Gastrocnemius medialis (tissue), 4 donors: ENCODE measurements around the gene LAMC3. TPM values are rescaled to one million over a fixed set of nuclear protein-coding genes. Genes with fewer than 3 reads are reported as not detected.

Experiments
- ATAC-seq, 2 donors: fragments of 150-250 bp; one replicate each; pipeline ENCODE4 v1.9.1; 2016
- DNase-seq, 2 donors: peaks; one replicate each; pipeline ENCODE4 v3.0.0-alpha.2; 2019
- H3K27ac ChIP-seq, 4 donors: fragments of 200-600 bp; sonication (generic); 1 replicate in 1 of 4; 2 replicates in 3 of 4; pipeline ENCODE4 v1.5.1; 2016 to 2018; ENCODE audit warnings: mild to moderate bottlenecking in 2 of 4, moderate library complexity in 1 of 4
- H3K27me3 ChIP-seq, 3 donors: fragments of 200-600 bp; sonication (generic) in 2 of 3; 1 replicate in 1 of 3; 2 replicates in 2 of 3; pipeline versions ENCODE4 v1.5.1 to v1.6.0; 2016 to 2019; ENCODE audit warnings: mild to moderate bottlenecking in 1 of 3, moderate library complexity in 1 of 3
- H3K36me3 ChIP-seq, 2 donors: fragments of 200-600 bp; sonication (generic) in 1 of 2; one replicate each; pipeline ENCODE4 v1.5.1; 2017 to 2018
- H3K4me1 ChIP-seq, 2 donors: fragments of 200-600 bp; sonication (generic) in 1 of 2; one replicate each; pipeline ENCODE4 v1.5.1; 2016 to 2017; ENCODE audit warnings: mild to moderate bottlenecking in 2 of 2
- H3K4me3 ChIP-seq, 4 donors: fragments of 200-600 bp; sonication (generic) in 3 of 4; 1 replicate in 1 of 4; 2 replicates in 3 of 4; pipeline ENCODE4 v1.5.1; 2016 to 2019; ENCODE audit warnings: mild to moderate bottlenecking in 2 of 4
- H3K9me3 ChIP-seq, 3 donors: fragments of 200-600 bp; sonication (generic) in 2 of 3; 1 replicate in 1 of 3; 2 replicates in 2 of 3; pipeline ENCODE4 v1.5.1; 2016 to 2019
- CTCF ChIP-seq, 5 experiments: fragments of 450-650 bp in 3 of 5; fragments of 200-600 bp in 2 of 5; sonication (generic) in 2 of 5; IDR thresholded peaks in 4 of 5; conservative IDR thresholded peaks in 1 of 5; 1 replicate in 4 of 5; 2 replicates in 1 of 5; pipeline ENCODE4 v1.5.1; 2016 to 2019; ENCODE audit warnings: antibody characterized with exemption in 5 of 5, mild to moderate bottlenecking in 3 of 5, moderate library complexity in 3 of 5
- POLR2A ChIP-seq, 2 donors: fragments of 450-650 bp; IDR thresholded peaks; one replicate each; pipeline ENCODE4 v1.6.1; 2017; ENCODE audit warnings: antibody characterized with exemption in 2 of 2, mild to moderate bottlenecking in 2 of 2, moderate library complexity in 2 of 2
- in situ Hi-C, 4 donors: fragments of 200-750 bp; cut with MboI; loops; one replicate each; pipeline versions ENCODE4 v1.15.0 to v1.8.0; 2017; ENCODE audit warnings: low sequenced_read_pairs in 4 of 4
- intact Hi-C: fragments of 100-400 bp; cut with DNase I; formaldehyde crosslinking; loops from one replicate; pipeline ENCODE4 v1.15.1; 2023; ENCODE audit warnings: low total_unique reads
- total RNA-seq, 4 donors: library from RNA; depleted of rRNA; stranded (reverse); fragments of >200 nt; gene quantifications; one replicate each; pipeline versions ENCODE4 v1.1.0 to v1.2.3, GENCODE V29; 2016

The LAMC3 gene
- total RNA-seq, 4 donors from 2014 or later: 0.07 to 1.5 (median 0.72) TPM

- DNase-seq: no peak
- H3K27ac ChIP-seq: no peak overlapping the region
- in situ Hi-C loops (no loop called here), intact Hi-C loops (no loop called here)
- no peaks in the 10 kb centered on the region for H3K36me3 ChIP-seq
- no peaks in the 10 kb centered on the region for H3K4me1 ChIP-seq
- no peak overlapping the region for H3K4me3 ChIP-seq
- peaks cover 17 to 24% (median 18%) of the 10 kb centered on the region in 3 donors for H3K27me3 ChIP-seq
- no peaks in the 10 kb centered on the region for H3K9me3 ChIP-seq
- no peak for TF ChIP-seq POLR2A (IDR thresholded peaks at IDR 0.05)
- no peak for TF ChIP-seq CTCF (IDR thresholded peaks at IDR 0.05 in 4 of 5, conservative IDR thresholded peaks at IDR 0.05 in 1 of 5)
- ATAC-seq: no peak
These were observed 38.9 kb upstream of the LAMC3 start for GRCh38 chr9:130970052-130970451.

- H3K9me3 ChIP-seq: no peaks in the 10 kb centered on the region
- ATAC-seq: no peak
These were observed 38.1 kb upstream of the LAMC3 start for GRCh38 chr9:130970855-130971254.

GRCh38 chr9:130971294-130971849, 37.6 kb upstream of the LAMC3 start:
- Histone ChIP-seq H3K36me3 (no peaks in the 10 kb centered on the region), H3K4me3 (no peak overlapping the region), H3K9me3 (no peaks in the 10 kb centered on the region), H3K4me1 (no peaks in the 10 kb centered on the region), H3K27ac (no peak overlapping the region), H3K27me3 (peaks cover 17 to 24% (median 18%) of the 10 kb centered on the region in 3 donors)
- TF ChIP-seq CTCF (IDR thresholded peaks at IDR 0.05 in 4 of 5, conservative IDR thresholded peaks at IDR 0.05 in 1 of 5): no peak
- no peak for TF ChIP-seq POLR2A (IDR thresholded peaks at IDR 0.05)
- intact Hi-C loops: no loop called here
- in situ Hi-C loops: no loop called here
- DNase-seq: no peak
- no peak for ATAC-seq

More at GRCh38 chr9:130970855-130971254, 38.1 kb upstream of the LAMC3 start:
- Histone ChIP-seq H3K4me1 (no peaks in the 10 kb centered on the region), H3K4me3 (no peak overlapping the region), H3K27me3 (peaks cover 17 to 24% (median 18%) of the 10 kb centered on the region in 3 donors), H3K27ac (no peak overlapping the region), H3K36me3 (no peaks in the 10 kb centered on the region)
- in situ Hi-C loops (no loop called here), intact Hi-C loops (no loop called here)
- no peak for DNase-seq
- TF ChIP-seq CTCF (IDR thresholded peaks at IDR 0.05 in 4 of 5, conservative IDR thresholded peaks at IDR 0.05 in 1 of 5): no peak
- TF ChIP-seq POLR2A (IDR thresholded peaks at IDR 0.05): no peak

- in situ Hi-C loops: no loop called here
- no peak for DNase-seq
These were observed 36.6 kb upstream of the LAMC3 start for GRCh38 chr9:130972277-130972956.

More at GRCh38 chr9:130972277-130972956, 36.6 kb upstream of the LAMC3 start:
- intact Hi-C loops: no loop called here
- Histone ChIP-seq H3K36me3 (no peaks in the 10 kb centered on the region), H3K4me3 (no peak overlapping the region), H3K27ac (no peak overlapping the region), H3K9me3 (no peaks in the 10 kb centered on the region), H3K4me1 (no peaks in the 10 kb centered on the region), H3K27me3 (peaks cover 17 to 24% (median 18%) of the 10 kb centered on the region in 3 donors)
- no peak for ATAC-seq
- no peak for TF ChIP-seq CTCF (IDR thresholded peaks at IDR 0.05 in 4 of 5, conservative IDR thresholded peaks at IDR 0.05 in 1 of 5)
- TF ChIP-seq POLR2A (IDR thresholded peaks at IDR 0.05): no peak
